ENCODE results near the gene KLRF1.

The KLRF1 gene

GRCh38 chr12:9809338-9809737 lies 17.9 kb upstream of the KLRF1 start:
- DNase-seq: no peak

- no peak for DNase-seq
Measured at GRCh38 chr12:9809866-9810265, 17.4 kb upstream of the KLRF1 start.

GRCh38 chr12:9810671-9811070 lies 16.6 kb upstream of the KLRF1 start:
- DNase-seq: no peak

- DNase-seq: no peak
Measured at GRCh38 chr12:9811621-9812020, 15.7 kb upstream of the KLRF1 start.

GRCh38 chr12:9813821-9814798 lies 13.2 kb upstream of the KLRF1 start:
- peak; percentile 13 for DNase-seq

GRCh38 chr12:9820281-9820930 lies 6.9 kb upstream of the KLRF1 start:
- no peak for DNase-seq

GRCh38 chr12:9829483-9829882 lies 2.2 kb downstream of the KLRF1 start:
- no peak for DNase-seq

- DNase-seq: no peak
Measured at GRCh38 chr12:9829982-9830381, 2.7 kb downstream of the KLRF1 start.

- DNase-seq: no peak
Measured at GRCh38 chr12:9831720-9832119, 4.4 kb downstream of the KLRF1 start.

- no peak for DNase-seq
Measured at GRCh38 chr12:9843407-9843806, 16.1 kb downstream of the KLRF1 start.

- DNase-seq: no peak
Measured at GRCh38 chr12:9848899-9849298, 21.6 kb downstream of the KLRF1 start.

GRCh38 chr12:9851050-9851449 lies 23.8 kb downstream of the KLRF1 start:
- DNase-seq: no peak

GRCh38 chr12:9851927-9852326 lies 24.6 kb downstream of the KLRF1 start:
- DNase-seq: no peak

- DNase-seq: no peak
Measured at GRCh38 chr12:9856151-9856550, 28.9 kb downstream of the KLRF1 start.

GRCh38 chr12:9856894-9857293 lies 29.6 kb downstream of the KLRF1 start:
- no peak for DNase-seq

- DNase-seq: no peak
Measured at GRCh38 chr12:9858135-9858534, 30.9 kb downstream of the KLRF1 start.

- no peak for DNase-seq
Measured at GRCh38 chr12:9864913-9865675, 37.8 kb downstream of the KLRF1 start.

GRCh38 chr12:9866860-9867269 lies 39.6 kb downstream of the KLRF1 start:
- no peak for DNase-seq

GRCh38 chr12:9867531-9867930 lies 40.2 kb downstream of the KLRF1 start:
- no peak for DNase-seq

- DNase-seq: no peak
Measured at GRCh38 chr12:9868311-9868801, 41.1 kb downstream of the KLRF1 start.

GRCh38 chr12:9868951-9869306 lies 41.6 kb downstream of the KLRF1 start:
- no peak for DNase-seq

- peak; percentile 25 for DNase-seq
Measured at GRCh38 chr12:9869307-9870161, 42.3 kb downstream of the KLRF1 start, which contains the start of gene CLEC2B. Gene CLEC2B (minus strand): TSS chr12:9869354.
